Natural killer cell (primary cell): Measurements from ENCODE around the gene CDK5. TPM values are rescaled to one million over a fixed set of nuclear protein-coding genes. Genes with fewer than 3 reads are reported as not detected.

ENCODE experiments used
- ATAC-seq, 3 donors: fragments of 150-1000 bp in 2 of 3; fragments of 200-7000 bp in 1 of 3; cut with Tn5 transposase; 1 replicate in 1 of 3; 2 replicates in 2 of 3; pipeline ENCODE4 v1.10.0; 2021; ENCODE audit warnings: mild to moderate bottlenecking in 2 of 3, moderate library complexity in 2 of 3
- DNase-seq, 2 donors: peaks; one replicate each; pipeline versions ENCODE4 v3.0.0 to v3.0.0-alpha.2; 2013 to 2021; ENCODE audit warnings: mixed read lengths in 1 of 2
- H3K27ac ChIP-seq: one replicate; pipeline ENCODE4 v1.5.1; 2013; ENCODE audit warnings: mild to moderate bottlenecking, low read length
- H3K27me3 ChIP-seq: one replicate; pipeline ENCODE4 v1.6.1; 2013; ENCODE audit warnings: low read length; ENCODE audit not compliant: control insufficient read depth, insufficient read depth
- H3K36me3 ChIP-seq: one replicate; pipeline ENCODE4 v1.6.1; 2013; ENCODE audit warnings: low read length; ENCODE audit not compliant: control insufficient read depth, insufficient read depth
- H3K4me1 ChIP-seq: one replicate; pipeline ENCODE4 v1.6.1; 2013; ENCODE audit warnings: low read length; ENCODE audit not compliant: control insufficient read depth, insufficient read depth
- H3K4me3 ChIP-seq: one replicate; pipeline ENCODE4 v1.5.1; 2013; ENCODE audit warnings: low read length
- H3K9me3 ChIP-seq: one replicate; pipeline ENCODE4 v1.6.1; 2013; ENCODE audit warnings: low read length; ENCODE audit not compliant: control insufficient read depth, insufficient read depth
- H3K27ac Mint-ChIP-seq, 2 donors: one replicate each; pipeline ENCODE4 v1.8.0; 2022; ENCODE audit warnings: mild to moderate bottlenecking in 2 of 2, mixed read lengths in 2 of 2, moderate library complexity in 1 of 2
- H3K27me3 Mint-ChIP-seq, 2 donors: one replicate each; pipeline ENCODE4 v1.8.0; 2022; ENCODE audit warnings: low read depth in 2 of 2, mixed read lengths in 2 of 2
- H3K36me3 Mint-ChIP-seq: one replicate; pipeline ENCODE4 v1.8.0; 2022; ENCODE audit warnings: mixed read lengths
- H3K4me1 Mint-ChIP-seq, 2 donors: one replicate each; pipeline ENCODE4 v1.8.0; 2022; ENCODE audit warnings: mixed read lengths in 2 of 2
- H3K4me3 Mint-ChIP-seq: one replicate; pipeline ENCODE4 v1.8.0; 2022; ENCODE audit warnings: mild to moderate bottlenecking, moderate library complexity, mixed read lengths
- H3K9me3 Mint-ChIP-seq, 2 donors: one replicate each; pipeline ENCODE4 v1.8.0; 2022; ENCODE audit warnings: mixed read lengths in 2 of 2
- CTCF ChIP-seq: fragments of 200-600 bp; IDR thresholded peaks from one replicate; pipeline ENCODE4 v1.8.0; 2022; ENCODE audit warnings: antibody characterized with exemption
- WGBS: methylation state at CpG from one replicate; pipeline ENCODE4 v1.1.7; 2013; ENCODE audit warnings: missing lambda C conversion rate; ENCODE audit not compliant: insufficient coverage; 5-methylcytosine and 5-hydroxymethylcytosine counted together
- intact Hi-C: fragments of 100-400 bp; cut with micrococcal nuclease; formaldehyde crosslinking; loops from one replicate; pipeline ENCODE4 v1.14.2; 2022
- total RNA-seq, 4 donors: library from RNA; stranded (reverse); fragments of 120-200 nt in 1 of 4; gene quantifications; one replicate each; pipeline versions ENCODE4 v1.2.3 to v1.2.4, GENCODE V29; 2013 to 2022

CDK5 gene
- total RNA-seq, 3 donors from 2014 or later (not counting 1 experiment from before 2014, with no cell fraction given) = 6.2 to 8.0 (median 6.6) TPM

GRCh38 chr7:151005566-151005965, 52.1 kb downstream of the CDK5 start:
- H3K4me3 ChIP-seq = no peak overlapping the region
- H3K4me1 ChIP-seq = peaks cover 58% of the 10 kb centered on the region
- no peak for TF ChIP-seq CTCF
- no peak overlapping the region for H3K27ac ChIP-seq
- H3K9me3 Mint-ChIP-seq = no peaks in the 10 kb centered on the region
- intact Hi-C loops = no loop called here
- peaks cover 30 to 50% of the 10 kb centered on the region in 2 donors for H3K4me1 Mint-ChIP-seq
- no peaks in the 10 kb centered on the region for H3K36me3 ChIP-seq
- no peaks in the 10 kb centered on the region for H3K27me3 ChIP-seq
- no peaks in the 10 kb centered on the region for H3K9me3 ChIP-seq
- DNase-seq (no peak), ATAC-seq (no peak)
- peaks cover 0 to 7% of the 10 kb centered on the region in 2 donors for H3K27me3 Mint-ChIP-seq
- 89% methylated on average over 8 of the region's 9 CpGs for WGBS
- H3K4me3 Mint-ChIP-seq = no peak overlapping the region
- H3K27ac Mint-ChIP-seq = no peak overlapping the region
- H3K36me3 Mint-ChIP-seq = no peaks in the 10 kb centered on the region

Other genes with a start within 250 kb of the CDK5 start
- gene AOC1, start 205.4 kb downstream of the CDK5 start, total RNA-seq = not detected
- under 1 TPM in 2 of 3 donors, not detected in 1; 0.39 to 0.60 TPM for gene KCNH2, start 79.6 kb downstream of the CDK5 start, total RNA-seq
- 1 to 10 TPM; 2.6 to 5.9 (median 3.8) TPM for gene NOS3, start 66.9 kb downstream of the CDK5 start, total RNA-seq
- gene ATG9B, start 33.4 kb downstream of the CDK5 start, total RNA-seq = 1 to 10 TPM; 4.4 to 4.6 (median 4.5) TPM
- gene ABCB8, start 29.4 kb downstream of the CDK5 start, total RNA-seq = 10 to 100 TPM; 50.6 to 60.5 (median 53.7) TPM
- gene ASIC3, start 9.4 kb downstream of the CDK5 start, total RNA-seq = 1 to 10 TPM; 5.7 to 7.9 (median 5.9) TPM
- 10 to 100 TPM; 60.4 to 87.3 (median 66.1) TPM for gene SLC4A2, start 1.7 kb upstream of the CDK5 start, total RNA-seq
- gene FASTK, start 22.9 kb upstream of the CDK5 start, total RNA-seq = 10 to 100 TPM; 72.8 to 89.4 (median 85.2) TPM
- gene TMUB1, start 25.6 kb upstream of the CDK5 start, total RNA-seq = 10 to 100 TPM; 44.1 to 49.8 (median 47.3) TPM
- gene AGAP3, start 28.6 kb upstream of the CDK5 start, total RNA-seq = 10 to 100 TPM; 27.7 to 46.9 (median 42.8) TPM
- not detected for gene GBX1, start 109.8 kb upstream of the CDK5 start, total RNA-seq
- not detected for gene ASB10, start 129.4 kb upstream of the CDK5 start, total RNA-seq
- gene H2BK1, start 152.6 kb upstream of the CDK5 start, total RNA-seq = 1 to 10 TPM in 1 of 3 donors, not detected in 2; 2.5 TPM
- gene ABCF2, start 169.3 kb upstream of the CDK5 start, total RNA-seq = 10 to 100 TPM; 12.1 to 26.1 (median 17.6) TPM
- gene CHPF2, start 174.6 kb upstream of the CDK5 start, total RNA-seq = 10 to 100 TPM; 47.0 to 51.6 (median 48.6) TPM
- gene SMARCD3, start 190.8 kb upstream of the CDK5 start, total RNA-seq = 1 to 10 TPM; 3.1 to 8.7 (median 6.5) TPM